Kidney capillary endothelial cell (primary cell): ENCODE results near the gene ZNF407.

Experiments
- DNase-seq: peaks from one replicate; pipeline ENCODE4 v3.0.0-alpha.2; 2018; ENCODE audit warnings: low spot score

Gene ZNF407

DNA sequence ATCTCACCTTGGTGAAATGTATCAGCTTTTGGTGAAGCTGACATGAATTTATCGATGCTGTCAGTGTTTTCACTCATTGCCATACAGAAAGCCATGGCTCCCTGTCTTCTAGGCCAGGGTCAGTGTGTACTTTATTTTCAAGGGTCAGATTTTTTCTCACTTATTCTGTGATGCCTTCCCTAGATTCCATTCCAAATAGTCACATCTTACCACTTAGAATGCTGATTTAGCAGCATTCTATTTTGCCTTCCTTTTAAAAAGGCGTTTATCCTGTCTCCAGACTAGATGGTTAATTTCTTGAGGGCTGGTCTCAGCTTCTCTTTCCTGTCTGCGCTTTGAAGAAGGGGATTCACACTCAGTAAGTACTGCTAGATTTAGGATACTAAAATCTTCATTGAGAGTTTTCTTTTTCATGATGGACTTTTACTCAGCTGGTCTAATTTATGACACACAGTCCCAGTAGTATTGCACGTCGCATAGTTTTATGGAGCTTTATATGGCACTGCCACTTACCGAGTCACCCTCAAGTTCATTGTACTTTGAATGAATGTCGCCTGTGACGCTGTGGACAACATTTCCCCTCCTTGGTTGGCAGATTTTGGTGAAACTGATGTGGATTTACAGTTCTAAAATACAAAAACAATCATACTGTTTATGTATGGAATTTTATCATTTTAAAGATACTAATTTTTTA is 194.0 kb downstream of the ZNF407 start:
- no peak for DNase-seq

DNA sequence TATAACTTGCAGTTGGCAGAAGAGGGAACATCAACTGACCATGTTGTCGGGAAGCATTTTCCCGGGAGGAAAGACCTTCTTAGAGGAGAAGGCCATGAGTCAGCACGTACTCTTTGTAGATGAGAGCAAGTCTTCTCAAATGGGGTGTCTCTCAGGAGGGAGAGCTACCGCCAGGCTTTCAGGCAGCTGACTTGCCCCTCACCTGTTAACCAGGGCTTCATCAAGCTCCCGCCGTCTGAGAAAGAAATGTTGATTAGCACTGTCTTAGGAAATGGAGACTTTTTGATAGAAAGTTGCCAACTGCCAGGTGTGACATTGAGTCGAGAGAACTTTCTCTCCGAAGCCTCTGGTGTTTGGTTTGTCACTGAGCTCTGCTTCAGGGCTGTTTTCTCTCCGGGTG is 196.1 kb downstream of the ZNF407 start:
- no peak for DNase-seq

DNA sequence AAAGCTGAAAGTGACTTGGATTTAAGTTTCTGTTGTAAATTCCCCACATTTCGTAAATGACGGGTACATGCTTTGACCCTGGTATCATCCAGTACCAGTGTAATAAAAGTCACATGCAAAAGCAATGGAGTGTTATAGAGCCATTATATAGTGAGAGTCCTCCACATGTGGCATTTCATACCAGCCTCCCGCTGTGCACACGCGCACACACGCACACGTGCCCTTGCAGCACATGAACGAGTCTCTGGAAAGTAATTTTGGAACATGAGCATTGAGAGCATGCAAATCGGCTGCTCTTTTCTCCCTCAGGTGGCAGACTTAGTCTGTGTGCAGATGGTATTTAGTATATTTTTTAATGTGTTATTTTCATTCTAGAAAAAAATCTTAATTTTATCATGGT is 198.1 kb downstream of the ZNF407 start:
- no peak for DNase-seq

GRCh38 chr18:74796211-74796610 is 198.5 kb downstream of the ZNF407 start:
- DNase-seq, result no peak

- DNase-seq, result no peak
Observed at GRCh38 chr18:74796841-74797576, 199.3 kb downstream of the ZNF407 start.

- DNase-seq, result no peak
Observed at GRCh38 chr18:74797577-74798151, 200.0 kb downstream of the ZNF407 start.

- DNase-seq, result no peak
Observed at GRCh38 chr18:74799542-74799941, 201.9 kb downstream of the ZNF407 start.

DNA sequence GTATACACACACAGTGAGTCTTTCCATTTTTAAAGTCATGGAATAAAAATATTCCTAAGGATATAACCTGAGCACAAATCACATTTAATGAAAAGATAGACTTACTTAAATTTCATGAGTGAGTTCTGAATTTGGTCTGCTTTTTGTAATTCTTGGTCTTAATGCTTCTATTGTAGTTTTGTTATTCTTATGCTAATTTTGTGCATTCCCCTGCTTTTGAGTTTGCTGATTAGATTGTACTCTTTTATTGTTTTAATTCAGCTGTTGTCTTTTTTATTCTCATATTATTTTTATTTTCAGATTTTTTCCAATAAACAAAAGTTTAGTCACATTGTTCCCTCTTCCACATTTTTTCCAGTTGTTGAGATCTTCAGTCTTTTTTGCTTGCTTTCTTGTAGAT is 202.4 kb downstream of the ZNF407 start:
- DNase-seq, result no peak

- no peak for DNase-seq
Observed at GRCh38 chr18:74803117-74803516, 205.4 kb downstream of the ZNF407 start.

GRCh38 chr18:74803769-74804168 is 206.1 kb downstream of the ZNF407 start:
- DNase-seq, result no peak

- no peak for DNase-seq
Observed at GRCh38 chr18:74804677-74805076, 207.0 kb downstream of the ZNF407 start.

DNA sequence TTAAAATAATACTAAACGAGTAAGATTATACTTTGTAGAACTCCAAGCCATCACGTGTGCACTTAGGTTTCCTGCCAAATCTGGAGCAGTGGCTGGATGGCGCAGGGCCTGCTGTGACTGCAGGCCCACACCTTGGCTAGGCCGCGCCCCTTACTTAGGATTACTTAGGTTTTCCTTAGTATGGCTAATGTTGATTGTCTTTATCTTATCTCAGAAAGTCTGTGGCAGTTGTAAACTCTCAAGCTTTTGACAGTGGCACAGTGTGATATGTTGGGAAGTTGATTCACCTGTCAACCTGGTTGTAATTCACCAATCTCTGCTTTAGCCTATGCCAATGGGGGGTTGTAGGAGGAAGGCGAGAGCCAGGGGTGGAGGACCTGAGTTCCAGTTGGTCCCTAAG is 208.4 kb downstream of the ZNF407 start:
- DNase-seq, result no peak

- DNase-seq, result peak; percentile 81
Observed at GRCh38 chr18:74806700-74807416, 209.2 kb downstream of the ZNF407 start.

DNA sequence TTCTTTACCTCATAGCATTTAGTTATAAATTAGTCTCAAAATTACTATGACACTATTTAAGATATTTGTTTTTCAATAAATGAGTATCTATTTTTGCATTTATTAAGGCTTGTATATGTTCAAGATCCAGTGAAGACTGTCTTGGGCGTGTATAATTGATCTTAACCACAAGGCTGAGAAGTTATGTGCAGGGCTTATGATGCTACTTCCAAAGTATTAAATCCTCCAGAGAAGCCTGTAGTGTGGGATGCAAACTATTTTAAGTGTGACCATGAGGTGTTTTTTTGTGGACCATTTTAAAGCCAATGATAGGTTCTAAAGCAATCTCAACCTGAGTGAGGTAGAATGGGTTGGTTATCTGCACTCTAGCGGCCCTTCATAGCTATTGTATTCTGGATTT is 219.9 kb downstream of the ZNF407 start:
- no peak for DNase-seq

DNA sequence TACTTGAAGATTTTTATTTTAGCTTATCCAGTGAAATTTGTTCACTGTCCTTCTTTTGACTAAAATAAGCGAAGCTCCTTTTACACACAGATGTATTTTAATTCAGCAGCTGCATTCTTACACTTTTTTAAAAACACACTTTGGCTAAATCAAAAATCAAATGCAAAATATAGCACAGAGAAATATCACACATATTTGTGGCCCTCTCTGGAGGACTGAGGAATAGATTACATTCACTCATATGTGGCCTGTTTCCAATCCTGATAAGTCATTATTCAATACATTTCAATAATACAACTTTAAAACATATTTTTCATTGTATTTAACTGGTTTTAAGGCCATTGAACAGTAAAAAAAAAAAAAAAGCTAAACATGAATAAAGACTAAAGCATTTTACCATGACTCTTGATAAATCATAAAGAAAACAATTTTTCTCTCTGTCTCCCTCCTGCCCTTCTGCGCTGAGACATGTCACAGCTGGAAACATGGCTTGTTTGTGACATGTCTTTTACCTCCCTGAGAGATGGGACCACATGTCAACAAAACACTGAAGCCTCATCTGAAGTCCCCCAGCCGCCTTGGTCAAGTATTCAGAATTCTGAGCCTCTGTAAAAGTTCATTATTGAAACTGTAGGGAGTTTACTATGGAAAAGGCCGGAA is 221.0 kb downstream of the ZNF407 start:
- DNase-seq, result no peak

DNA sequence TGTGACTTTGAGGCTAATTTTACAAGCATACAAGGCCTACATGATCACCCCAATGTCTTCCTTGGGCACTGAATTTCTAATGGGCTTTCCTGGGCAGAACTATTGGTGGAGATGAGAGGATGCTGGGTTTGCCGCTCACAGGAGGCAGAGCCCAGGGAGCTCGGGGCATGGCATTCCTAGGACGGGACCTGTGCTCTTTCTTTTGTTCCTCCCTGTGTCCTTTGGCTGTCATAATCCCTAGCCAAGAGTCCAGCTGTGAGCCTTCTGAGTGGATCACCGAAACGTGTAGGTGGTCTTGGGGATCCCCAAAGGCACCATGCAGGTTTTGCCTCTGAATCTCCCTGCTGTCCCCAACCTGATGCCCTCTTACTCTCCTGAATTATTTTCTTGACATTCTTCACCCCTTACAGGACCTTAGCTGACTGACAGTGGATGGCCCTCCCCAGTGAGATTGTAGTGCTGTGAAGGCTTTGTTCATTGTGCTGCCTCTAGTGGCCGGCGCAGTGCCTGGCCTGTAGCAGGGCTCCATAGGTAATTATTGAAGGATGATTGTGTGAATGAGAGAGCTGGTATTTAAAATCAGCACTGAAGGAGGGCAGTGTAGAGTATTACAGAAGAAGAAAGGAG is 221.9 kb downstream of the ZNF407 start:
- no peak for DNase-seq

DNA sequence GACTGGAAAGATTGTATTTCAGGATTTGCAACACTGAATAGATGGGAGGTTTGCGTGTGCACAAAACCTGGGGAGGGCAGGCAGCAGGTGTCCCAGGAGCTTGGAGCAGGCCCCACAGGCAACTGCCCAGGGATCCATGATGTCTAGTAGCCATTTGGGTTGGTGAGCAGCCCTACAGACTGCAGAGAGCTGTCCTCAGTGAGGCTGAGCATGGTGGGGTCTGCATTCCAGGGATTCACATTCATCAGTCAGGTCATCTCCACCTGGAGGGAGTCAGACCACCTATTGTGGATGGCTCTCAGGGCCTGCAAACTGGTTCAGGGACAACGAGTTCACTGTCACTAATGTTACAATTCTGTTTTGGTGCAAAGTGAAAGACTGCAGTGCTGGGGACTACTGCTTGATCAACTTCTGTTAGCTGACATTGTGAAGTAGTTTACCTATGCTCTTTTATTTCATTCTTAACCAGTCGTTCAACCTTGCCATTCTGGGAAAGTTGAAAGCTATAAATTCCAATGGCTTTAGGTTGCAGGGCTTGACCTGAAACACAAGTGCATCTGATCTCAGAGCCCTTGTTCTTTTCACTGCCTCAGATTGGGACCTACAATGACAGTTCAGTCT is 222.6 kb downstream of the ZNF407 start:
- no peak for DNase-seq

GRCh38 chr18:74825460-74825859 is 227.8 kb downstream of the ZNF407 start:
- DNase-seq, result no peak

DNA sequence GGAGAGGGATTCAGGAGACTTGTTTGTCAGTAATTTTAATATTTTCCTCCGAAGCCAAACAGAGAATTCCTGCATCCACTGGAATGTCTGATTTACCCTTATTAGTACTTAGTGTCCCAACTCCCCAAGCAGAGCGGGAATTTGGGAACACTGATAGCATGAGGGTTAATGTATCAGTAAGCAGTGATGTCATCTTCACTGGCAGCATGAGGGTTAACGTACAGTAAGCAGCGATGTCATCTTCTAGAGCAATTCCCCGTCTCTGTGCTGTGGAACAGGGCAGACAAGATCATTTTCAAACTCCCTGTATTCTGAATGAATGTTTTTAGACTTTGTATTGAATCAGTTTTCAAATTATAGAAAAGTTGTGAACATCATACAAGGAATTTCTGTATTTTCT is 228.9 kb downstream of the ZNF407 start:
- no peak for DNase-seq

DNA sequence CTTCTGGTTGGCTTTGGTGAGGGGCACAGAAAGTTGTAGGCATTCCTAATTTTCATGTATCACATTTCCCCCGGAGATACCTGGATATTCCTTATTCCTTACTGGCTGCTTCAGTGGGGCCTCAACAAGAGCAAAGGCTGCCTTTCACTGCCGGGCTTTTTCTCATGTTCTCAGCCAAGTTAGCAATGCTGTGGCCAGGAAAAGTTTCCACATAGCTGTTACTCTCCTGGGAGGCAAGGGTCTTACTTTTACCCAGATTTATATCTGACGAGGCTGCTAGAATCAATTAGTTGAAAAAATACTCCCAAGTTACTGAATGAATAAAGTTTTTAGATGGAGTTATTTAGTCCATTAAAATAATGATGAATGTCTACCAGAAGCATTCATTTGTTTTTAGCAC is 230.5 kb downstream of the ZNF407 start:
- no peak for DNase-seq

DNA sequence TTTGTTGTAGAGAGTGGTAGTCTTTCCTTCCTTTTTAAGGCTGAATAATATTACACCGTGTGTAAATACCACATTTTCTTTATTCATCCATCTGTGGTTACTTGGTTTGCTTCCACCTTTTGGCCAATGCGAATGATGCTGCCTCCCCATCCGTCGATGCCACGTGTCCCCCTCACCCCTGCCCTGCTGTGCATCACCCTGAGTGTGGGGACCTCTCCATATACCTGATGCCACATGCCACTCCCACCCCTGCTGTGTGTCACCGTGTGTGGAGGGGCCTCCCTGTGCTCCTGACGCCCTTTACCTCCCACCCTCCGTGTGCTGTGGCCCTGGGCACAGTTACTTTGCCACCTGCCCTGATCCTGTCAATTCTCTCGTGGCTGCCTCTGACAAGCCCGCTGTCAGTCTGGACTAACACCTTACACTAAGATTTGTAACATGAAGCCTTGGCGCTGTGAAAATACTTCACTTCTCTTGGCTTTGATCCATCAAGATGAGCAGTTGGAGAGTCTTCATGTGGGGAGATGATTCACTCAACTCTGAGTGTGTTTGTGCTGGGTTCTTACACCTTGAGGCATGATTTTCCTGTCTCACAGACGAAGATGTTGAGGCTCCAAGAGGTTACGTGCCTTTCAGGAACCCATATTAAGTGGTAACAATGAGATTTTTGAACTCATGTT is 234.0 kb downstream of the ZNF407 start:
- no peak for DNase-seq
